Keratinocyte (primary cell): Measurements from ENCODE around the gene UGT8. TPM values are rescaled to one million over a fixed set of nuclear protein-coding genes. Genes with fewer than 3 reads are reported as not detected.

ENCODE experiments used
- DNase-seq: peaks from one replicate; pipeline ENCODE4 v3.0.0-alpha.2; 2011; ENCODE audit warnings: low read depth, missing footprints, low spot score
- FAIRE-seq: peaks from 2 replicates; lab custom pipeline; 2011; peaks lifted over from hg19 to GRCh38; lab: Jason Lieb, UNC
- H2AFZ ChIP-seq: 2 replicates; pipeline ENCODE4 v1.6.0; 2012; ENCODE audit warnings: low read length, control low read depth, inconsistent platforms; ENCODE audit not compliant: control insufficient read depth
- H3K27ac ChIP-seq: 2 replicates; pipeline ENCODE4 v1.5.1; 2011; ENCODE audit warnings: low read length; ENCODE audit not compliant: control insufficient read depth, insufficient read depth
- H3K27me3 ChIP-seq: 3 replicates; pipeline ENCODE4 v1.6.0; 2011; ENCODE audit warnings: low read length; ENCODE audit not compliant: control insufficient read depth, insufficient read depth; ENCODE audit errors: extremely low read depth
- H3K36me3 ChIP-seq, 2 experiments: 2 replicates in 1 of 2; 3 replicates in 1 of 2; pipeline ENCODE4 v1.5.1; 2011; ENCODE audit warnings: low read length in 2 of 2, mild to moderate bottlenecking in 1 of 2; ENCODE audit not compliant: control insufficient read depth in 2 of 2, insufficient read depth in 2 of 2; ENCODE audit errors: extremely low read depth in 1 of 2
- H3K4me1 ChIP-seq: 3 replicates; pipeline ENCODE4 v1.5.1; 2011; ENCODE audit warnings: low read length; ENCODE audit not compliant: control insufficient read depth, insufficient read depth; ENCODE audit errors: extremely low read depth
- H3K4me2 ChIP-seq: 3 replicates; pipeline ENCODE4 v1.6.0; 2011; ENCODE audit warnings: low read depth, low read length; ENCODE audit not compliant: control insufficient read depth, insufficient read depth; ENCODE audit errors: extremely low read depth
- H3K4me3 ChIP-seq, 3 experiments: fragments of 200-600 bp in 1 of 3; sonication (generic) in 1 of 3; 2 replicates in 2 of 3; 3 replicates in 1 of 3; pipeline ENCODE4 v1.5.1; 2011 to 2016; ENCODE audit warnings: low read length in 3 of 3, mild to moderate bottlenecking in 3 of 3, control low read depth in 2 of 3, inconsistent platforms in 1 of 3, low read depth in 1 of 3, mixed read lengths in 1 of 3, mixed run types in 1 of 3, moderate library complexity in 1 of 3; ENCODE audit not compliant: control insufficient read depth in 2 of 3, insufficient read depth in 2 of 3; ENCODE audit errors: extremely low read depth in 1 of 3
- H3K79me2 ChIP-seq: 2 replicates; pipeline ENCODE4 v1.6.0; 2012; ENCODE audit warnings: low read length; ENCODE audit not compliant: control insufficient read depth, insufficient read depth
- H3K9ac ChIP-seq: 3 replicates; pipeline ENCODE4 v1.6.0; 2011; ENCODE audit warnings: low read length; ENCODE audit not compliant: control insufficient read depth, insufficient read depth; ENCODE audit errors: extremely low read depth
- H3K9me1 ChIP-seq: 3 replicates; pipeline ENCODE4 v1.6.0; 2011; ENCODE audit warnings: low read length; ENCODE audit not compliant: control insufficient read depth, insufficient read depth; ENCODE audit errors: extremely low read depth
- H3K9me3 ChIP-seq: 2 replicates; pipeline ENCODE4 v1.5.1; 2012; ENCODE audit warnings: low read depth, low read length; ENCODE audit not compliant: control insufficient read depth
- H4K20me1 ChIP-seq: 3 replicates; pipeline ENCODE4 v1.6.0; 2011; ENCODE audit warnings: low read length; ENCODE audit not compliant: control insufficient read depth, insufficient read depth; ENCODE audit errors: extremely low read depth
- CTCF ChIP-seq, 3 experiments: IDR thresholded peaks in 1 of 3; conservative IDR thresholded peaks in 1 of 3; optimal IDR thresholded peaks in 1 of 3; 2 replicates in 2 of 3; 3 replicates in 1 of 3; pipeline versions ENCODE3 to v1.5.1; 2011; ENCODE audit warnings: low read length in 3 of 3, mild to moderate bottlenecking in 3 of 3, moderate library complexity in 2 of 3, control low read depth in 1 of 3, inconsistent platforms in 1 of 3; ENCODE audit not compliant: insufficient read depth in 2 of 3; ENCODE audit errors: extremely low read depth in 1 of 3
- EZH2 ChIP-seq: IDR thresholded peaks from one replicate; pipeline ENCODE4 v1.6.1; 2012; ENCODE audit warnings: inconsistent platforms, mild to moderate bottlenecking, low read length, moderate library complexity
- dilution Hi-C: fragments of 300-500 bp; cut with MboI; formaldehyde crosslinking; loops from one replicate; pipeline ENCODE4 v1.7.0; 2020; ENCODE audit warnings: low sequenced_read_pairs; ENCODE audit not compliant: extremely low pct_ligation_motif_present
- polyA plus RNA-seq, 5 experiments: library from polyadenylated mRNA; depleted of rRNA in 3 of 5; stranded (reverse) in 3 of 5; stranded (forward) in 1 of 5; unstranded in 1 of 5; fragments of >200 nt; gene quantifications; 1 replicate in 1 of 5; 2 replicates in 3 of 5; 3 replicates in 1 of 5; pipeline versions ENCODE4 v1.2.1 to v1.2.3, GENCODE V29; 2011 to 2012; ENCODE audit warnings: missing spikeins in 2 of 5, low read depth in 1 of 5, low replicate concordance in 1 of 5

UGT8 gene
- polyA plus RNA-seq, 1 donor (not counting 4 experiments of a cell fraction or from before 2014, with no cell fraction given): 1.7 TPM

DNA sequence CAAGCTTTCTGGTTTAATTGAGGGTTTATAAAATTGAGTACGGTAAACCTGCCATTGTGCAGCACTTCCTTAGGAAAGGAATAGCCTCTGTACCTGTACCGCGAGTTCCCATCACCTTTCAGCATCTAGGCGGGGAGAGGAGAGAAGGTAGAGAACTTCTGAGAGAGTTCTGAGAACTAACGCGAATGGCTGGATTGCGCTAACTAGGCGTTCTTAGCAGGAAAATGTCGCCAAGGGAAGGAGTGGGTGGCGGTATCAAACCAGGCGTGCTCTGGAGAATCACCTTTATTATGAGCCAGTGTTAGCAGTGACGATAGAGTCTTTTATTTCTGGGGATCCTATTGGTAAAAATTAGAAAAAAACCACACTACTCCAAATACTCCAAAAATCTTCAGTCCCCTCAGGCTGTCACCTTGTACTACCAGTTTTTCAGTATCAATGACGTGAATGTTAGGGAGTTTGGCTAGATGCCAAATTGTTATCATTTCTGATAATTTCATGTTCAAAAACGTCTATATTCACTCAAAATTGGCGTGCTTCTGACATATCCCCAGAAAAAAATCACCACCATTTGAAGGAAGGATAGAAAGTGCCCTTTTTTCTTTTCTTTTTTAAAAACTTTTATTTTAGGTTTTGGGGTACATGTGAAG lies 1.4 kb downstream of the UGT8 start:
- H3K36me3 ChIP-seq: no peaks in the 10 kb centered on the region
- DNase-seq (no peak), FAIRE-seq (no peak)
- H3K4me2 ChIP-seq: peak overlapping the region; percentile 78
- dilution Hi-C loops: no loop called here
- TF ChIP-seq EZH2: peak; percentile 55
- TF ChIP-seq CTCF (optimal IDR thresholded peaks at IDR 0.05 in 1 of 3, IDR thresholded peaks at IDR 0.05 in 1 of 3, conservative IDR thresholded peaks at IDR 0.05 in 1 of 3; ENCODE audit: extremely low read depth in 1 of 3, insufficient read depth in 2 of 3, low read length in 3 of 3): no peak
- H3K4me3 ChIP-seq: peak overlapping the region in 2 of 3 experiments; percentile 62 to 67
- no peaks in the 10 kb centered on the region for H3K79me2 ChIP-seq
- peaks cover 30% of the 10 kb centered on the region for H3K27me3 ChIP-seq
- H3K9me3 ChIP-seq: no peaks in the 10 kb centered on the region
- H3K9ac ChIP-seq: no peak overlapping the region
- peaks cover 7% of the 10 kb centered on the region for H3K4me1 ChIP-seq
- no peak overlapping the region for H3K27ac ChIP-seq
- H3K9me1 ChIP-seq: no peaks in the 10 kb centered on the region
- H4K20me1 ChIP-seq: no peaks in the 10 kb centered on the region
- peak overlapping the region; percentile 59 for H2AFZ ChIP-seq

DNA sequence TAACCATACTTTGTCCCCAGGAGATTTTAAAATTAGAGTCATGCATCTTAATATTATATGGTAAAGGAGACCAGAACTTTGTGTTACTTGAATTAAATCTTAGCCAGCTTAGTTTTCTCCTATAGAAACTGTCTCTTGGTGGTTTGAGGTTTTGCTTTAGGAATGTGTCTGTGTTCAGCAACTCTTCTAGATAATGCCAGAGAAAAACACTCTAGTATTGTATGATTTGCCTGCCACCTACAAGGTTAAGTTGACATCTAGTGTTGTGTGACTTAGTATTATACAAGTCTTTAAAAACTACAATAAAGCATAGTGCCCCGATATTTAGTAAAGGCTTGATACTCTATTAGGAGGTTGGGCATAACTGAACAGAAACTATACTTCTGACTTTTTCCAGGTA lies 2.1 kb downstream of the UGT8 start:
- no peak for TF ChIP-seq CTCF (optimal IDR thresholded peaks at IDR 0.05 in 1 of 3, IDR thresholded peaks at IDR 0.05 in 1 of 3, conservative IDR thresholded peaks at IDR 0.05 in 1 of 3; ENCODE audit: extremely low read depth in 1 of 3, insufficient read depth in 2 of 3, low read length in 3 of 3)
- TF ChIP-seq EZH2: no peak
- FAIRE-seq: no peak

More for the DNA sequence above, 2.1 kb downstream of the UGT8 start:
- dilution Hi-C loops: no loop called here
- no peak overlapping the region for H3K9ac ChIP-seq
- H3K4me2 ChIP-seq: no peak overlapping the region
- no peak overlapping the region for H2AFZ ChIP-seq
- H4K20me1 ChIP-seq: no peaks in the 10 kb centered on the region
- H3K9me3 ChIP-seq: no peaks in the 10 kb centered on the region
- H3K9me1 ChIP-seq: no peaks in the 10 kb centered on the region
- H3K36me3 ChIP-seq: no peaks in the 10 kb centered on the region
- no peak for DNase-seq
- peaks cover 30% of the 10 kb centered on the region for H3K27me3 ChIP-seq
- H3K79me2 ChIP-seq: no peaks in the 10 kb centered on the region
- peaks cover 7% of the 10 kb centered on the region for H3K4me1 ChIP-seq
- H3K27ac ChIP-seq: no peak overlapping the region
- H3K4me3 ChIP-seq: no peak overlapping the region
